MM.1S (cell line): ENCODE results near the gene FIGN.

Source experiments
- DNase-seq: peaks from one replicate; pipeline ENCODE4 v3.0.0-alpha.2; 2015
- H2AFZ ChIP-seq: fragments of 300-600 bp; sonication (generic); 2 replicates; pipeline ENCODE4 v1.6.0; 2016; ENCODE audit warnings: antibody characterized with exemption, low read length
- H3F3A ChIP-seq: fragments of 300-600 bp; sonication (generic); 2 replicates; pipeline ENCODE4 v1.6.1; 2016; ENCODE audit warnings: mild to moderate bottlenecking, antibody characterized with exemption, low read length, moderate library complexity, mixed read lengths; ENCODE audit not compliant: insufficient read depth
- H3K27ac ChIP-seq: fragments of 300-600 bp; sonication (generic); 2 replicates; pipeline ENCODE4 v1.5.1; 2016; ENCODE audit warnings: mild to moderate bottlenecking, low read length
- H3K27me3 ChIP-seq: fragments of 300-600 bp; sonication (generic); replicated peaks from 2 replicates; pipeline ENCODE4 v1.6.0; 2016; ENCODE audit warnings: low read length; ENCODE audit not compliant: insufficient read depth
- H3K36me3 ChIP-seq: fragments of 300-600 bp; sonication (generic); replicated peaks from 2 replicates; pipeline ENCODE4 v1.6.1; 2016; ENCODE audit warnings: mild to moderate bottlenecking, low read length, mixed read lengths; ENCODE audit not compliant: insufficient read depth
- H3K4me1 ChIP-seq: fragments of 300-600 bp; sonication (generic); 2 replicates; pipeline ENCODE4 v1.6.1; 2016; ENCODE audit warnings: low read length, mixed read lengths
- H3K4me2 ChIP-seq: fragments of 300-600 bp; sonication (generic); 2 replicates; pipeline ENCODE4 v1.6.0; 2016; ENCODE audit warnings: low read depth, low read length
- H3K4me3 ChIP-seq: fragments of 300-600 bp; sonication (generic); 2 replicates; pipeline ENCODE4 v1.5.1; 2016; ENCODE audit warnings: low read length, mixed read lengths
- H3K79me2 ChIP-seq: fragments of 300-600 bp; sonication (generic); 2 replicates; pipeline ENCODE4 v1.6.1; 2016; ENCODE audit warnings: mixed run types, low read length, mixed read lengths
- H3K9ac ChIP-seq: fragments of 300-600 bp; sonication (generic); 2 replicates; pipeline ENCODE4 v1.6.1; 2016; ENCODE audit warnings: low read length, mixed read lengths
- H3K9me2 ChIP-seq: fragments of 300-600 bp; sonication (generic); replicated peaks from 2 replicates; pipeline ENCODE4 v1.6.1; 2016; ENCODE audit warnings: mild to moderate bottlenecking, low read length, mixed read lengths; ENCODE audit not compliant: insufficient read depth
- H3K9me3 ChIP-seq: fragments of 300-600 bp; sonication (generic); replicated peaks from 2 replicates; pipeline ENCODE4 v1.6.1; 2016; ENCODE audit warnings: mild to moderate bottlenecking, low read length, mixed read lengths; ENCODE audit not compliant: insufficient read depth
- H4K20me1 ChIP-seq: fragments of 300-600 bp; sonication (generic); 2 replicates; pipeline ENCODE4 v1.6.1; 2016; ENCODE audit warnings: mild to moderate bottlenecking, low read length, moderate library complexity, mixed read lengths; ENCODE audit not compliant: insufficient read depth
- CTCF ChIP-seq: fragments of 300-600 bp; sonication (generic); IDR thresholded peaks from 2 replicates; pipeline ENCODE4 v1.5.1; 2016; ENCODE audit warnings: antibody characterized with exemption, low read length, mixed read lengths
- EZH2 ChIP-seq: fragments of 300-600 bp; sonication (generic); optimal IDR thresholded peaks from 2 replicates; pipeline ENCODE3; 2017; ENCODE audit warnings: low read depth, mild to moderate bottlenecking, antibody characterized with exemption, low read length, mixed read lengths
- EZH2phosphoT487 ChIP-seq: fragments of 300-600 bp; sonication (generic); IDR thresholded peaks from 2 replicates; pipeline ENCODE4 v1.6.1; 2018; ENCODE audit warnings: antibody characterized with exemption, low read length

Gene FIGN

GRCh38 chr2:163711258-163711657 lies 24.6 kb downstream of the FIGN start:
- H3K4me2 ChIP-seq: no peak overlapping the region
- H2AFZ ChIP-seq: no peak overlapping the region
- no peak overlapping the region for H3K4me3 ChIP-seq
- H3K4me1 ChIP-seq: no peaks in the 10 kb centered on the region
- H3K27ac ChIP-seq: no peak overlapping the region
- TF ChIP-seq EZH2phosphoT487 (no peak), EZH2 (no peak), CTCF (no peak)
- no peaks in the 10 kb centered on the region for H3K9me2 ChIP-seq
- no peaks in the 10 kb centered on the region for H3K27me3 ChIP-seq
- no peaks in the 10 kb centered on the region for H3F3A ChIP-seq
- H4K20me1 ChIP-seq: no peaks in the 10 kb centered on the region
- H3K36me3 ChIP-seq: no peaks in the 10 kb centered on the region
- no peaks in the 10 kb centered on the region for H3K79me2 ChIP-seq
- no peak for DNase-seq
- H3K9me3 ChIP-seq: no peaks in the 10 kb centered on the region
- H3K9ac ChIP-seq: no peak overlapping the region

- Histone ChIP-seq H3K4me2 (no peak overlapping the region), H2AFZ (no peak overlapping the region), H3K4me1 (no peaks in the 10 kb centered on the region), H3K9me2 (no peaks in the 10 kb centered on the region), H3K9ac (no peak overlapping the region), H3K79me2 (no peaks in the 10 kb centered on the region), H4K20me1 (no peaks in the 10 kb centered on the region), H3F3A (no peaks in the 10 kb centered on the region), H3K27me3 (no peaks in the 10 kb centered on the region), H3K27ac (no peak overlapping the region), H3K9me3 (no peaks in the 10 kb centered on the region), H3K4me3 (no peak overlapping the region), H3K36me3 (no peaks in the 10 kb centered on the region)
- TF ChIP-seq EZH2: no peak
- no peak for TF ChIP-seq CTCF
- TF ChIP-seq EZH2phosphoT487: no peak
- DNase-seq: no peak
Measured at GRCh38 chr2:163709270-163709669, 26.5 kb downstream of the FIGN start.

- Histone ChIP-seq H3K27ac (no peak overlapping the region), H4K20me1 (no peaks in the 10 kb centered on the region), H3K4me3 (no peak overlapping the region), H3K9me2 (no peaks in the 10 kb centered on the region), H3K4me1 (peaks cover 6% of the 10 kb centered on the region), H3F3A (peaks cover 6% of the 10 kb centered on the region), H3K4me2 (no peak overlapping the region), H3K27me3 (no peaks in the 10 kb centered on the region), H3K36me3 (no peaks in the 10 kb centered on the region), H3K9me3 (no peaks in the 10 kb centered on the region), H3K9ac (no peak overlapping the region), H2AFZ (no peak overlapping the region), H3K79me2 (no peaks in the 10 kb centered on the region)
- DNase-seq: no peak
- TF ChIP-seq EZH2 (no peak), EZH2phosphoT487 (no peak), CTCF (no peak)
Measured at GRCh38 chr2:163708265-163708664, 27.5 kb downstream of the FIGN start.
